ENCODE measurements around the gene FNIP1. TPM values are rescaled to one million over a fixed set of nuclear protein-coding genes. Genes with fewer than 3 reads are reported as not detected.

Gene FNIP1
- total and polyA plus RNA-seq, 9 of the 15 experiments (the other 6 are each of a cell fraction or from before 2014, with no cell fraction given): 5.0 to 32.8 (median 18.4) TPM

DNA sequence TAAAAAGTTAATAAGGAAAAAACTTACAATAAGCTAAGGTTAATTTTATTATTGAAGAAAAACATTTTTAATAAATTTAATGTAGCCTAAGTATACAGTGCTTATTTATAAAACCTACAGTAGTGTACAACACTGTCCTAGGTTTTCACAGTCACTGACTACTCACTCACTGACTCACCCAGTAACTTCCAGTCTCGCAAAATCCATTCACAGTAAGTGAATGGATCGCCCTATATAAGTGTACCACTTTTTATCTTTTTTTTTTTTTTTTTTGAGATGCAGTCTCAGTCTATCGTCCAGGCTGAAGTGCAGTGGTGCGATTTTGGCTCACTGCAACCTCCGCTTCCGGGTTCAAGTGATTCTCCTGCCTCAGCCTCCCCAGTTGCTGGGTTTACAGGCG is 47.7 kb downstream of the FNIP1 start (continued):
- TF ChIP-seq HDAC2 (IDR thresholded peaks at IDR 0.05) (no peak), ZNF140 (CRISPR knock-in tag; IDR thresholded peaks at IDR 0.05) (0 out of 2 replicates have a peak, but pooled peaks have one; percentile 26), CHD1 (IDR thresholded peaks at IDR 0.05; ENCODE audit: low read length) (no peak), NFE2 (IDR thresholded peaks at IDR 0.05; ENCODE audit: low read depth) (no peak), JUND (IDR thresholded peaks at IDR 0.05; ENCODE audit: borderline replicate concordance, low read depth, low read length) (peak; percentile 21; the same call in 1 of the 2 replicates), JUND (tag; IDR thresholded peaks at IDR 0.05; ENCODE audit: borderline replicate concordance, low read depth, low read length) (no peak), CREBBP (IDR thresholded peaks at IDR 0.05; ENCODE audit: low read depth, low read length) (no peak), HMBOX1 (IDR thresholded peaks at IDR 0.05) (peak; percentile 55), FOSL1 (tag; conservative IDR thresholded peaks at IDR 0.05) (peak; percentile 70), ZNF347 (CRISPR knock-in tag; IDR thresholded peaks at IDR 0.05; ENCODE audit: low read depth) (no peak), ID3 (CRISPR knock-in tag; IDR thresholded peaks at IDR 0.05) (no peak), ID3 (tag; IDR thresholded peaks at IDR 0.05) (no peak), ZEB2 (IDR thresholded peaks at IDR 0.05) (no peak), HLTF (IDR thresholded peaks at IDR 0.05) (no peak), ZNF408 (CRISPR knock-in tag; IDR thresholded peaks at IDR 0.05; ENCODE audit: low read depth) (no peak), ZNF384 (IDR thresholded peaks at IDR 0.05; ENCODE audit: low read depth, low read length) (peak; percentile 69; the same call in 1 of the 2 replicates), KAT2B (IDR thresholded peaks at IDR 0.05; ENCODE audit: low read depth, low read length) (no peak)
- TF ChIP-seq, protein P1, sequence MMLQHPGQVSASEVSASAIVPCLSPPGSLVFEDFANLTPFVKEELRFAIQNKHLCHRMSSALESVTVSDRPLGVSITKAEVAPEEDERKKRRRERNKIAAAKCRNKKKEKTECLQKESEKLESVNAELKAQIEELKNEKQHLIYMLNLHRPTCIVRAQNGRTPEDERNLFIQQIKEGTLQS (IDR thresholded peaks at IDR 0.05): 0 out of 2 replicates have a peak, but pooled peaks have one; percentile 17
- TF ChIP-seq, protein P1 (CRISPR knock-in tag; conservative IDR thresholded peaks at IDR 0.05): no peak
- TF ChIP-seq, protein P2, sequence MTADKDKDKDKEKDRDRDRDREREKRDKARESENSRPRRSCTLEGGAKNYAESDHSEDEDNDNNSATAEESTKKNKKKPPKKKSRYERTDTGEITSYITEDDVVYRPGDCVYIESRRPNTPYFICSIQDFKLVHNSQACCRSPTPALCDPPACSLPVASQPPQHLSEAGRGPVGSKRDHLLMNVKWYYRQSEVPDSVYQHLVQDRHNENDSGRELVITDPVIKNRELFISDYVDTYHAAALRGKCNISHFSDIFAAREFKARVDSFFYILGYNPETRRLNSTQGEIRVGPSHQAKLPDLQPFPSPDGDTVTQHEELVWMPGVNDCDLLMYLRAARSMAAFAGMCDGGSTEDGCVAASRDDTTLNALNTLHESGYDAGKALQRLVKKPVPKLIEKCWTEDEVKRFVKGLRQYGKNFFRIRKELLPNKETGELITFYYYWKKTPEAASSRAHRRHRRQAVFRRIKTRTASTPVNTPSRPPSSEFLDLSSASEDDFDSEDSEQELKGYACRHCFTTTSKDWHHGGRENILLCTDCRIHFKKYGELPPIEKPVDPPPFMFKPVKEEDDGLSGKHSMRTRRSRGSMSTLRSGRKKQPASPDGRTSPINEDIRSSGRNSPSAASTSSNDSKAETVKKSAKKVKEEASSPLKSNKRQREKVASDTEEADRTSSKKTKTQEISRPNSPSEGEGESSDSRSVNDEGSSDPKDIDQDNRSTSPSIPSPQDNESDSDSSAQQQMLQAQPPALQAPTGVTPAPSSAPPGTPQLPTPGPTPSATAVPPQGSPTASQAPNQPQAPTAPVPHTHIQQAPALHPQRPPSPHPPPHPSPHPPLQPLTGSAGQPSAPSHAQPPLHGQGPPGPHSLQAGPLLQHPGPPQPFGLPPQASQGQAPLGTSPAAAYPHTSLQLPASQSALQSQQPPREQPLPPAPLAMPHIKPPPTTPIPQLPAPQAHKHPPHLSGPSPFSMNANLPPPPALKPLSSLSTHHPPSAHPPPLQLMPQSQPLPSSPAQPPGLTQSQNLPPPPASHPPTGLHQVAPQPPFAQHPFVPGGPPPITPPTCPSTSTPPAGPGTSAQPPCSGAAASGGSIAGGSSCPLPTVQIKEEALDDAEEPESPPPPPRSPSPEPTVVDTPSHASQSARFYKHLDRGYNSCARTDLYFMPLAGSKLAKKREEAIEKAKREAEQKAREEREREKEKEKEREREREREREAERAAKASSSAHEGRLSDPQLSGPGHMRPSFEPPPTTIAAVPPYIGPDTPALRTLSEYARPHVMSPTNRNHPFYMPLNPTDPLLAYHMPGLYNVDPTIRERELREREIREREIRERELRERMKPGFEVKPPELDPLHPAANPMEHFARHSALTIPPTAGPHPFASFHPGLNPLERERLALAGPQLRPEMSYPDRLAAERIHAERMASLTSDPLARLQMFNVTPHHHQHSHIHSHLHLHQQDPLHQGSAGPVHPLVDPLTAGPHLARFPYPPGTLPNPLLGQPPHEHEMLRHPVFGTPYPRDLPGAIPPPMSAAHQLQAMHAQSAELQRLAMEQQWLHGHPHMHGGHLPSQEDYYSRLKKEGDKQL (CRISPR knock-in tag; IDR thresholded peaks at IDR 0.05; ENCODE audit: borderline replicate concordance): no peak

All from K562 (cell line).